COLO668 (cell line): ENCODE data around the gene AUTS2.

ENCODE experiments used
- DNase-seq: peaks from one replicate; lab custom pipeline; 2025; ENCODE audit not compliant: unreplicated experiment; lab: John Stamatoyannopoulos, UW

AUTS2 gene

GRCh38 chr7:70318511-70318910 lies 720.2 kb downstream of the AUTS2 start:
- no peak for DNase-seq

GRCh38 chr7:70319057-70319456 lies 720.8 kb downstream of the AUTS2 start:
- DNase-seq = no peak

GRCh38 chr7:70321016-70321590 lies 722.8 kb downstream of the AUTS2 start:
- no peak for DNase-seq

GRCh38 chr7:70322856-70323255 lies 724.6 kb downstream of the AUTS2 start:
- no peak for DNase-seq

GRCh38 chr7:70325509-70326101 lies 727.3 kb downstream of the AUTS2 start:
- no peak for DNase-seq

GRCh38 chr7:70334295-70334694 lies 736.0 kb downstream of the AUTS2 start:
- no peak for DNase-seq

GRCh38 chr7:70334871-70335270 lies 736.6 kb downstream of the AUTS2 start:
- no peak for DNase-seq

GRCh38 chr7:70336536-70336935 lies 738.3 kb downstream of the AUTS2 start:
- no peak for DNase-seq

- no peak for DNase-seq
Observed at GRCh38 chr7:70338015-70338414, 739.7 kb downstream of the AUTS2 start.

GRCh38 chr7:70340236-70340635 lies 742.0 kb downstream of the AUTS2 start:
- no peak for DNase-seq

- no peak for DNase-seq
Observed at GRCh38 chr7:70341446-70341845, 743.2 kb downstream of the AUTS2 start.

GRCh38 chr7:70343519-70343918 lies 745.2 kb downstream of the AUTS2 start:
- DNase-seq = no peak

- DNase-seq = no peak
Observed at GRCh38 chr7:70344726-70345125, 746.5 kb downstream of the AUTS2 start.

- DNase-seq = no peak
Observed at GRCh38 chr7:70346844-70347462, 748.7 kb downstream of the AUTS2 start.

- no peak for DNase-seq
Observed at GRCh38 chr7:70347463-70348254, 749.4 kb downstream of the AUTS2 start.

- no peak for DNase-seq
Observed at GRCh38 chr7:70349031-70349430, 750.8 kb downstream of the AUTS2 start.

GRCh38 chr7:70349819-70350218 lies 751.5 kb downstream of the AUTS2 start:
- DNase-seq = no peak

GRCh38 chr7:70352088-70352487 lies 753.8 kb downstream of the AUTS2 start:
- DNase-seq = no peak

- DNase-seq = no peak
Observed at GRCh38 chr7:70352906-70353305, 754.6 kb downstream of the AUTS2 start.

GRCh38 chr7:70353330-70353945 lies 755.2 kb downstream of the AUTS2 start:
- no peak for DNase-seq

- no peak for DNase-seq
Observed at GRCh38 chr7:70353946-70354335, 755.7 kb downstream of the AUTS2 start.
